ENCODE measurements around the gene CRABP2. TPM values are rescaled to one million over a fixed set of nuclear protein-coding genes. Genes with fewer than 3 reads are reported as not detected.
A peak's percentile ranks its signal among the peaks of the same experiment; 100 is the strongest.

CRABP2 gene
- total RNA-seq, 1 donor from 2014 or later, result 1.4 TPM

DNA sequence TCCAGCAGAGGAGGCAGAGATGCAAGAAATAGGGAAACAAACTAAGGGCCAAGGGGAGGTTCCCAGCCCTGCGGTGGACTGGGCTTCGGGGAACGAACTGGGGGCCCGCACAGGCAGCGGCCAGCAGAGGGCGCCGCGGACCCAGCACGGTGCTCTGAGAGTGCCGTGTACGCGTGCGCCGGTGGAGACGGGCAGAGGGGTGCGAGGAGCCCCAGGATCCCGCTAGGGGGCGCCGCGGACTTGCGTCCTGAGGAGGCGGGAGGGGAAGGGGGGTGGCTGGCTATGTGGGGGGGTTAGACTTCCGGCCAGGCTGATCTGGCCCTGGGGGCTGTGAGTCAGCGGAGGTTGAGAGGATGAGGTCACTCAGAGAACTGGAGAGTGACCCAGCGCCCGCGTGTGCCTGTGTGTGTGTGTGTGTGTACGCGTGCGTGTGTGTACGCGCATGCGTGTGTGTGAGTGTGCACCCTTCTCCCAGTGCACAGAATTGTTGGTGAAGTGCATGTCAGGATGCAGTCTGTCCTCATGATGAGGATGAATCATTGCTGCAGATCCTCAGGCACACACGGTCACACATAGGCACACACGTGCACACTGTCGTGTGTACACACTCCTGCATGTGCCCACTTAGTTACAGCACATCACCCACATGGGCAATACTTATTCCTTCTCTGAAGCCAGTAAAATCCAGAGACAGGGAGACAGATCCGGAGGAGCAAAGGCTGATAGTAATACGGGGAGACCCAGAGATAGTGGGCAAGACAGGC, 45.2 kb downstream of the CRABP2 start:
- H3K4me1 ChIP-seq, result peaks cover 65% of the 10 kb centered on the region
- ATAC-seq (peak; percentile 93), DNase-seq (peak; percentile 97)
- H3K27ac ChIP-seq, result peak overlapping the region; percentile 69
- H3K27me3 ChIP-seq, result peaks cover 16% of the 10 kb centered on the region
- intact Hi-C loops (cut with DNase I), result no loop called here
- peak; percentile 95 for TF ChIP-seq CTCF (IDR thresholded peaks at IDR 0.05)
- H3K36me3 ChIP-seq, result no peaks in the 10 kb centered on the region
- no peaks in the 10 kb centered on the region for H3K9me3 ChIP-seq
- peak overlapping the region; percentile 21 for H3K4me3 ChIP-seq

GRCh38 chr1:156659661-156659987, 45.8 kb downstream of the CRABP2 start:
- H3K4me1 ChIP-seq, result peaks cover 63% of the 10 kb centered on the region
- intact Hi-C loops (cut with DNase I), result no loop called here

GRCh38 chr1:156658945-156659574, 46.3 kb downstream of the CRABP2 start:
- Histone ChIP-seq H3K27me3 (peaks cover 18% of the 10 kb centered on the region), H3K4me1 (peaks cover 58% of the 10 kb centered on the region), H3K9me3 (no peaks in the 10 kb centered on the region), H3K27ac (peak overlapping the region; percentile 55), H3K4me3 (no peak overlapping the region), H3K36me3 (no peaks in the 10 kb centered on the region)
- ATAC-seq (no peak), DNase-seq (no peak)
- TF ChIP-seq CTCF (IDR thresholded peaks at IDR 0.05), result no peak
- intact Hi-C loops (cut with DNase I), result no loop called here

More at GRCh38 chr1:156659661-156659987, 45.8 kb downstream of the CRABP2 start:
- H3K27ac ChIP-seq, result peak overlapping the region; percentile 55
- peaks cover 16% of the 10 kb centered on the region for H3K27me3 ChIP-seq
- no peak for TF ChIP-seq CTCF (IDR thresholded peaks at IDR 0.05)
- ATAC-seq, result no peak
- no peaks in the 10 kb centered on the region for H3K9me3 ChIP-seq
- H3K4me3 ChIP-seq, result no peak overlapping the region
- H3K36me3 ChIP-seq, result no peaks in the 10 kb centered on the region
- no peak for DNase-seq

- H3K9me3 ChIP-seq, result no peaks in the 10 kb centered on the region
- H3K4me3 ChIP-seq, result no peak overlapping the region
- no peak for TF ChIP-seq CTCF (IDR thresholded peaks at IDR 0.05)
- H3K27me3 ChIP-seq, result peaks cover 24% of the 10 kb centered on the region
- no peak overlapping the region for H3K27ac ChIP-seq
- intact Hi-C loops (cut with DNase I), result no loop called here
- no peaks in the 10 kb centered on the region for H3K36me3 ChIP-seq
- no peak for DNase-seq
- no peak for ATAC-seq
- H3K4me1 ChIP-seq, result peaks cover 52% of the 10 kb centered on the region
Measured at GRCh38 chr1:156658496-156658895, 46.9 kb downstream of the CRABP2 start.

DNA sequence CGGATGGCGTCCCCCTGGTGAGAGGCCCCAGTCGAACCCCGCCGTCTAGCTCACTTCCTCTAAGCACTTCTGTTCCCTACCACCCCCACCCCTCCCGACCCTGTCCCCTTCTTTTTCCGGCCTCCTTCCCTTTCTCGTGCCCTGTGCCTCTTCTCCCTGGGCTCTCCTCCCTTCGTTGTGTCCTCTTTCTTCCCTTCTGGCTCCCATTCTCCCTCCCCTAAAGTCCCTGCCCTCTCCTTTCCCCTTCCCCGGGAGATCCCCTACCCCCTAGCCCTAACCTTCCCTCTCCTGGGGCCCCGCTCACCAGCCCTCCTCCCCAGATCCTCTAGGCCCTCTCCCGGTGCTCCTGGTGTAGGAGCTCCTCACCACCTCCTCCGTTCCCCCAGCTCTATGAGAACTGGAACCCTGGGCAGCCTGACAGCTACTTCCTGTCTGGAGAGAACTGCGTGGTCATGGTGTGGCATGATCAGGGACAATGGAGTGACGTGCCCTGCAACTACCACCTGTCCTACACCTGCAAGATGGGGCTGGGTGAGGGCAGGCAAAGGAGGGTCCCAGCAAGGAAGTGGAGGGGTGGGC, 47.6 kb downstream of the CRABP2 start:
- ATAC-seq (no peak), DNase-seq (no peak)
- no peak overlapping the region for H3K27ac ChIP-seq
- intact Hi-C loops (cut with DNase I), result no loop called here
- TF ChIP-seq CTCF (IDR thresholded peaks at IDR 0.05), result peak; percentile 3
- peaks cover 25% of the 10 kb centered on the region for H3K27me3 ChIP-seq
- no peaks in the 10 kb centered on the region for H3K9me3 ChIP-seq
- no peaks in the 10 kb centered on the region for H3K36me3 ChIP-seq
- peaks cover 46% of the 10 kb centered on the region for H3K4me1 ChIP-seq
- no peak overlapping the region for H3K4me3 ChIP-seq
